Astrocyte (in vitro differentiated cells and primary cell): ENCODE data around the gene SESN3. TPM values are rescaled to one million over a fixed set of nuclear protein-coding genes. Genes with fewer than 3 reads are reported as not detected.
A peak's percentile ranks its signal among the peaks of the same experiment; 100 is the strongest.

Experiments used
- DNase-seq: peaks from one replicate; pipeline ENCODE4 v3.0.0-alpha.2; 2010; ENCODE audit warnings: low read depth
- FAIRE-seq: peaks from 2 replicates; lab custom pipeline; 2011; peaks lifted over from hg19 to GRCh38; lab: Jason Lieb, UNC
- H2AFZ ChIP-seq: 2 replicates; pipeline ENCODE4 v1.6.0; 2012; ENCODE audit warnings: low read depth, low read length, inconsistent platforms
- H3K27ac ChIP-seq: 2 replicates; pipeline ENCODE4 v1.5.1; 2011; ENCODE audit warnings: low read depth, low read length, inconsistent platforms
- H3K27me3 ChIP-seq: 2 replicates; pipeline ENCODE4 v1.6.0; 2011; ENCODE audit warnings: low read length, inconsistent platforms; ENCODE audit not compliant: insufficient read depth
- H3K36me3 ChIP-seq: 2 replicates; pipeline ENCODE4 v1.5.1; 2011; ENCODE audit warnings: low read length, inconsistent platforms; ENCODE audit not compliant: insufficient read depth
- H3K4me1 ChIP-seq: 2 replicates; pipeline ENCODE4 v1.5.1; 2011; ENCODE audit warnings: low read length, inconsistent platforms; ENCODE audit not compliant: insufficient read depth
- H3K4me2 ChIP-seq: 2 replicates; pipeline ENCODE4 v1.6.0; 2012; ENCODE audit warnings: low read length, inconsistent platforms
- H3K4me3 ChIP-seq: 2 replicates; pipeline ENCODE4 v1.5.1; 2011; ENCODE audit warnings: low read depth, mild to moderate bottlenecking, low read length, inconsistent platforms; ENCODE audit not compliant: insufficient read depth
- H3K79me2 ChIP-seq: 2 replicates; pipeline ENCODE4 v1.6.0; 2012; ENCODE audit warnings: mild to moderate bottlenecking, low read length, inconsistent platforms; ENCODE audit not compliant: insufficient read depth
- H3K9ac ChIP-seq: 2 replicates; pipeline ENCODE4 v1.6.0; 2012; ENCODE audit warnings: mild to moderate bottlenecking, low read length, inconsistent platforms
- H3K9me3 ChIP-seq: 2 replicates; pipeline ENCODE4 v1.5.1; 2012; ENCODE audit warnings: low read depth, mild to moderate bottlenecking, low read length, inconsistent platforms; ENCODE audit not compliant: insufficient read depth
- H4K20me1 ChIP-seq: 2 replicates; pipeline ENCODE4 v1.6.0; 2012; ENCODE audit warnings: low read length, inconsistent platforms; ENCODE audit not compliant: insufficient read depth
- H3K27ac Mint-ChIP-seq: one replicate; pipeline ENCODE4 v1.8.0; 2021; ENCODE audit warnings: mild to moderate bottlenecking, mixed read lengths; ENCODE audit not compliant: unreplicated experiment
- H3K27me3 Mint-ChIP-seq: one replicate; pipeline ENCODE4 v1.8.0; 2021; ENCODE audit warnings: low read depth, mixed read lengths; ENCODE audit not compliant: unreplicated experiment
- H3K36me3 Mint-ChIP-seq: one replicate; pipeline ENCODE4 v1.8.0; 2021; ENCODE audit warnings: low read depth, mixed read lengths; ENCODE audit not compliant: unreplicated experiment
- H3K4me1 Mint-ChIP-seq: one replicate; pipeline ENCODE4 v1.8.0; 2021; ENCODE audit warnings: low read depth, mixed read lengths; ENCODE audit not compliant: unreplicated experiment
- H3K4me3 Mint-ChIP-seq: one replicate; pipeline ENCODE4 v1.8.0; 2021; ENCODE audit warnings: mild to moderate bottlenecking, moderate library complexity, mixed read lengths; ENCODE audit not compliant: unreplicated experiment
- H3K9me3 Mint-ChIP-seq: one replicate; pipeline ENCODE4 v1.8.0; 2021; ENCODE audit warnings: mild to moderate bottlenecking, mixed read lengths; ENCODE audit not compliant: unreplicated experiment
- CTCF ChIP-seq: IDR thresholded peaks from 2 replicates; pipeline ENCODE4 v1.5.1; 2011; ENCODE audit warnings: low read depth, mild to moderate bottlenecking, inconsistent platforms, low read length, moderate library complexity; ENCODE audit not compliant: insufficient read depth
- EZH2 ChIP-seq: IDR thresholded peaks from 2 replicates; pipeline ENCODE4 v1.6.1; 2012; ENCODE audit warnings: mild to moderate bottlenecking, low read length, inconsistent platforms; ENCODE audit not compliant: insufficient read depth
- total RNA-seq: library from RNA; stranded (reverse); gene quantifications from 2 replicates; pipeline ENCODE4 v1.2.1, GENCODE V29; 2021

The SESN3 gene
- total RNA-seq, 1 donor from 2014 or later, result 98.1 TPM

DNA sequence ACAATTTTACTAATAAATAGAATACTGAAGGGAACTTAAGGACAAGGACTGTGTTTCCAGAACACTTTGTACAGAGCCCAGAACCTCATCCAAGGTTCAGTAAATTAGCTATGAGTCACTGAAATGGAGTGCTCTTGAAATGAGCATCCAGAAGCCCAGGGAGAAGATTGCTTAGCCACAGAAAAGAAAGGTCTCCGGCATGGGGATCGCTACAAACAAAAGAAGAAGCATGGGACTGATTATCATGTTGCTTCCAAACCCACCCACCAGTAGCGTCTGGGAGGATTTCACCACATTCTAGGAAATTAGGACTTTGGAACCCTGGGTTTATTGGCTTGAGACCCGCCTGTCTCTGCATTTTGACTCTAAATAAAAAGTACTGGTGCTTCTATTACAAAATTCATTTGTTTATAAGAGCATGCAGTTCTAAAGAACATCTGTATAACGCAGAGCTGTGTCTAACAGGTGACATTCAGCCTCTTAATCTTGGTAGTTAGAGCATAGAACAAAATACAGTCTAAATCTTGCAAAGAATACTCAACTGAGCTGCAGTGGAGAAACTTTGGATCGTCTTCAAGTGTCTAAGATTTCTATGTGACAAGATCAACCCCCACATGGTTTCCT is 35.9 kb upstream of the SESN3 start:
- Histone ChIP-seq H3K27ac (no peak overlapping the region), H3K36me3 (no peaks in the 10 kb centered on the region), H3K79me2 (no peaks in the 10 kb centered on the region), H3K9ac (no peak overlapping the region), H3K4me2 (no peak overlapping the region), H3K4me1 (no peaks in the 10 kb centered on the region), H3K27me3 (no peaks in the 10 kb centered on the region), H4K20me1 (no peaks in the 10 kb centered on the region), H3K4me3 (no peak overlapping the region), H2AFZ (no peak overlapping the region), H3K9me3 (no peaks in the 10 kb centered on the region)
- TF ChIP-seq EZH2, result no peak
- H3K4me3 Mint-ChIP-seq, result no peak overlapping the region
- H3K36me3 Mint-ChIP-seq, result no peaks in the 10 kb centered on the region
- FAIRE-seq (peak; percentile 34), DNase-seq (peak; percentile 20)
- peaks cover 4% of the 10 kb centered on the region for H3K9me3 Mint-ChIP-seq
- H3K27ac Mint-ChIP-seq, result no peak overlapping the region
- H3K27me3 Mint-ChIP-seq, result no peaks in the 10 kb centered on the region
- H3K4me1 Mint-ChIP-seq, result peaks cover 10% of the 10 kb centered on the region

DNA sequence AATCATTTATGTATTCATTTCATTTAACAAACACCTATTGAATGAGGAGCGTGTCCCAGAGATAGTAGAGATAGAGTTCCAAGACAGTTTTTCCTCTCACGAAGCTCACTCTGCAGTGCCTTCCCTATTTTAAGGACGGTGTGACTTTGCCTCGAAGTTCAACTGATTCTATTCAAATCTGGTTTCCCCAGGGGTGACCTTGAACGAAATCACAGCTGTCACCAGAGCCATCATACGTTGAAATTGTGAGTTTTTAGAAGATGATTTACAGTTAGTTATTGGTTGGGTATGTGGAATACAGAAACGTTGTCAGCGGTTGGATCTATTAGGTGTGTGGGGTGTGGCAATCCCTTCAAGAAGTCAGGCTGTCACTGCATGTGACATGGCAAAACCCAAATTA is 33.9 kb upstream of the SESN3 start:
- Mint-ChIP-seq H3K4me1 (peaks cover 10% of the 10 kb centered on the region), H3K27me3 (no peaks in the 10 kb centered on the region), H3K36me3 (no peaks in the 10 kb centered on the region), H3K4me3 (no peak overlapping the region), H3K9me3 (peaks cover 4% of the 10 kb centered on the region), H3K27ac (no peak overlapping the region)
- Histone ChIP-seq H3K27me3 (no peaks in the 10 kb centered on the region), H3K36me3 (no peaks in the 10 kb centered on the region), H3K9me3 (no peaks in the 10 kb centered on the region), H3K9ac (no peak overlapping the region), H2AFZ (no peak overlapping the region), H3K79me2 (no peaks in the 10 kb centered on the region), H3K4me1 (no peaks in the 10 kb centered on the region), H3K27ac (no peak overlapping the region), H4K20me1 (no peaks in the 10 kb centered on the region), H3K4me3 (no peak overlapping the region), H3K4me2 (no peak overlapping the region)
- TF ChIP-seq EZH2 (no peak), CTCF (no peak)
- FAIRE-seq (no peak), DNase-seq (no peak)

GRCh38 chr11:95262994-95263765 is 32.2 kb upstream of the SESN3 start:
- no peak overlapping the region for H2AFZ ChIP-seq
- TF ChIP-seq EZH2 (no peak), CTCF (no peak)
- H3K4me3 Mint-ChIP-seq, result no peak overlapping the region
- FAIRE-seq (no peak), DNase-seq (no peak)
- no peak overlapping the region for H3K27ac Mint-ChIP-seq
- H3K4me2 ChIP-seq, result no peak overlapping the region
- no peaks in the 10 kb centered on the region for H3K79me2 ChIP-seq
- no peaks in the 10 kb centered on the region for H3K36me3 Mint-ChIP-seq
- H3K27me3 ChIP-seq, result no peaks in the 10 kb centered on the region
- H3K27me3 Mint-ChIP-seq, result no peaks in the 10 kb centered on the region
- H3K36me3 ChIP-seq, result no peaks in the 10 kb centered on the region
- peaks cover 4% of the 10 kb centered on the region for H3K9me3 Mint-ChIP-seq
- no peaks in the 10 kb centered on the region for H4K20me1 ChIP-seq
- H3K27ac ChIP-seq, result no peak overlapping the region
- peaks cover 6% of the 10 kb centered on the region for H3K4me1 Mint-ChIP-seq
- no peaks in the 10 kb centered on the region for H3K4me1 ChIP-seq
- H3K9me3 ChIP-seq, result no peaks in the 10 kb centered on the region
- H3K4me3 ChIP-seq, result no peak overlapping the region
- H3K9ac ChIP-seq, result no peak overlapping the region
